ENCODE data around the gene IGFBP3.
A peak's percentile ranks its signal among the peaks of the same experiment; 100 is the strongest.

The IGFBP3 gene

GRCh38 chr7:45888993-45889366 is 32.1 kb downstream of the IGFBP3 start:
- H4K20me1 ChIP-seq (ENCODE audit: insufficient read depth, low read length) = no peaks in the 10 kb centered on the region
- H3K9me2 ChIP-seq (replicated peaks; ENCODE audit: insufficient read depth, low read length) = no peaks in the 10 kb centered on the region
- H3K4me3 ChIP-seq (ENCODE audit: low read length) = peak overlapping the region; percentile 40; the same call in 1 of the 2 replicates
- H3K4me2 ChIP-seq (ENCODE audit: low read depth, low read length) = peak overlapping the region; percentile 53; the same call in 1 of the 2 replicates
- no peaks in the 10 kb centered on the region for H3K9me3 ChIP-seq (replicated peaks; ENCODE audit: insufficient read depth, low read length)
- H3K27ac ChIP-seq (ENCODE audit: low read length) = no peak overlapping the region
- no peaks in the 10 kb centered on the region for H3K27me3 ChIP-seq (replicated peaks; ENCODE audit: insufficient read depth, low read length)
- TF ChIP-seq EZH2 (optimal IDR thresholded peaks at IDR 0.05; ENCODE audit: low read depth, low read length) (no peak), EZH2phosphoT487 (IDR thresholded peaks at IDR 0.05; ENCODE audit: low read length) (no peak)
- TF ChIP-seq, protein P1, sequence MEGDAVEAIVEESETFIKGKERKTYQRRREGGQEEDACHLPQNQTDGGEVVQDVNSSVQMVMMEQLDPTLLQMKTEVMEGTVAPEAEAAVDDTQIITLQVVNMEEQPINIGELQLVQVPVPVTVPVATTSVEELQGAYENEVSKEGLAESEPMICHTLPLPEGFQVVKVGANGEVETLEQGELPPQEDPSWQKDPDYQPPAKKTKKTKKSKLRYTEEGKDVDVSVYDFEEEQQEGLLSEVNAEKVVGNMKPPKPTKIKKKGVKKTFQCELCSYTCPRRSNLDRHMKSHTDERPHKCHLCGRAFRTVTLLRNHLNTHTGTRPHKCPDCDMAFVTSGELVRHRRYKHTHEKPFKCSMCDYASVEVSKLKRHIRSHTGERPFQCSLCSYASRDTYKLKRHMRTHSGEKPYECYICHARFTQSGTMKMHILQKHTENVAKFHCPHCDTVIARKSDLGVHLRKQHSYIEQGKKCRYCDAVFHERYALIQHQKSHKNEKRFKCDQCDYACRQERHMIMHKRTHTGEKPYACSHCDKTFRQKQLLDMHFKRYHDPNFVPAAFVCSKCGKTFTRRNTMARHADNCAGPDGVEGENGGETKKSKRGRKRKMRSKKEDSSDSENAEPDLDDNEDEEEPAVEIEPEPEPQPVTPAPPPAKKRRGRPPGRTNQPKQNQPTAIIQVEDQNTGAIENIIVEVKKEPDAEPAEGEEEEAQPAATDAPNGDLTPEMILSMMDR (IDR thresholded peaks at IDR 0.05; ENCODE audit: low read length) = no peak
- H3K36me3 ChIP-seq (replicated peaks; ENCODE audit: insufficient read depth, low read length) = no peaks in the 10 kb centered on the region
- no peak for DNase-seq
- no peaks in the 10 kb centered on the region for H3F3A ChIP-seq (ENCODE audit: insufficient read depth, low read length)
- no peak overlapping the region for H3K9ac ChIP-seq (ENCODE audit: low read length)
- no peaks in the 10 kb centered on the region for H3K4me1 ChIP-seq (ENCODE audit: low read length)
- peak overlapping the region; percentile 40; the same call in 1 of the 2 replicates for H2AFZ ChIP-seq (ENCODE audit: low read length)
- H3K79me2 ChIP-seq (ENCODE audit: low read length) = no peaks in the 10 kb centered on the region

GRCh38 chr7:45888185-45888992 is 32.7 kb downstream of the IGFBP3 start, which contains the start of gene IGFBP1:
IGFBP1 (plus strand) TSS chr7:45888488; CDS start chr7:45888653, 165 bp downstream.
- Histone ChIP-seq H3K9ac (ENCODE audit: low read length) (no peak within 1 kb of the TSS), H3K79me2 (ENCODE audit: low read length) (no peaks in the 10 kb centered on the region), H3K4me3 (ENCODE audit: low read length) (peak within 1 kb of the TSS; percentile 40; the same call in 1 of the 2 replicates), H3K36me3 (replicated peaks; ENCODE audit: insufficient read depth, low read length) (no peaks in the 10 kb centered on the region), H3K27ac (ENCODE audit: low read length) (no peak within 1 kb of the TSS), H4K20me1 (ENCODE audit: insufficient read depth, low read length) (no peaks in the 10 kb centered on the region), H3F3A (ENCODE audit: insufficient read depth, low read length) (no peaks in the 10 kb centered on the region), H3K9me2 (replicated peaks; ENCODE audit: insufficient read depth, low read length) (no peaks in the 10 kb centered on the region), H3K27me3 (replicated peaks; ENCODE audit: insufficient read depth, low read length) (no peaks in the 10 kb centered on the region), H2AFZ (ENCODE audit: low read length) (peak within 1 kb of the TSS; percentile 40; the same call in 1 of the 2 replicates), H3K4me2 (ENCODE audit: low read depth, low read length) (peak within 1 kb of the TSS; percentile 53; the same call in 1 of the 2 replicates), H3K9me3 (replicated peaks; ENCODE audit: insufficient read depth, low read length) (no peaks in the 10 kb centered on the region), H3K4me1 (ENCODE audit: low read length) (no peaks in the 10 kb centered on the region)
- DNase-seq = no peak
- TF ChIP-seq, protein P1 (IDR thresholded peaks at IDR 0.05; ENCODE audit: low read length) = no peak
- TF ChIP-seq EZH2 (optimal IDR thresholded peaks at IDR 0.05; ENCODE audit: low read depth, low read length) (no peak), EZH2phosphoT487 (IDR thresholded peaks at IDR 0.05; ENCODE audit: low read length) (no peak)

DNA sequence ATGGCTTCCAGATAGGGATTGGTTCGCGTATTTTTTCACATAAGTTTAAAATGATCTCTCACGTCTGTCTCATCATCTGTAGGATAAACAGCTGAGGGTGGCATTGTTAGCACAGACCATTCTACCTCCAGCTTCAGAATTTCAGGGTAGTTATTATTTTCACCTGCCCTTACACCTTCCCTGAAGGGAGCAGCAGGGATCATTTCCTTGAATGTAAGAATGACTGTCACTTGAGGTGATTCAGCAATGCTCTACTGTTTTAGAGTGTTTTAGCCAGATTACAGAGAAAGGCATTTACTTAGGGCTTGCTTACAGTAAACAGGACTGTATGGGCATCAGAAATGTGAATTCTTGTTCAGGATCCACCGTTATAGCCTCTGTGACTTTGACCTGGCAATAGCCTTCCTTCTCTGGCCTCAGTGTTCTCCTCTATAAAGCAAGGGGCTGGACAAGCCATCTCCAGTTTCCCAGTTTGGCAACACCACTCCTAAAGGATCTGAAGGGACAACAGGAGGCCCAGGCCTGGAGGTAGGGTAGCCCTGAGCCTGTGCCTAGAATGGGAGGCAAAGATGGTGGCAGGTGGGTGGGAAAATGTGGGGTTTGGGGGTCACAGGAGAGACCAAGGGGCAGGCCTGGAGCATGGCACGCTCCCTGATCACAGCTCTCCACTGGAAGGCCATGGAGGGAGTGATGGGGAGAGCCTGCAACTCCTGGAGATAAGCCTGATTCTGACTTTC is 34.0 kb downstream of the IGFBP3 start:
- Histone ChIP-seq H3K4me2 (ENCODE audit: low read depth, low read length) (no peak overlapping the region), H3K9me3 (replicated peaks; ENCODE audit: insufficient read depth, low read length) (no peaks in the 10 kb centered on the region), H3K27ac (ENCODE audit: low read length) (no peak overlapping the region), H3K4me3 (ENCODE audit: low read length) (no peak overlapping the region), H3K36me3 (replicated peaks; ENCODE audit: insufficient read depth, low read length) (no peaks in the 10 kb centered on the region), H3K9me2 (replicated peaks; ENCODE audit: insufficient read depth, low read length) (no peaks in the 10 kb centered on the region), H4K20me1 (ENCODE audit: insufficient read depth, low read length) (no peaks in the 10 kb centered on the region), H2AFZ (ENCODE audit: low read length) (no peak overlapping the region), H3K4me1 (ENCODE audit: low read length) (no peaks in the 10 kb centered on the region), H3F3A (ENCODE audit: insufficient read depth, low read length) (no peaks in the 10 kb centered on the region), H3K9ac (ENCODE audit: low read length) (no peak overlapping the region), H3K79me2 (ENCODE audit: low read length) (no peaks in the 10 kb centered on the region), H3K27me3 (replicated peaks; ENCODE audit: insufficient read depth, low read length) (no peaks in the 10 kb centered on the region)
- TF ChIP-seq, protein P1 (IDR thresholded peaks at IDR 0.05; ENCODE audit: low read length) = no peak
- TF ChIP-seq EZH2phosphoT487 (IDR thresholded peaks at IDR 0.05; ENCODE audit: low read length) = no peak
- no peak for DNase-seq

Measured in MM.1S (cell line).